Measurements from ENCODE around the gene PTPRT. TPM values are rescaled to one million over a fixed set of nuclear protein-coding genes. Genes with fewer than 3 reads are reported as not detected.

Gene PTPRT
- total RNA-seq, 1 donor from 2014 or later, result not detected

GRCh38 chr20:42376131-42376530 is 813.6 kb downstream of the PTPRT start:
- DNase-seq (ENCODE audit: extremely low spot score, unreplicated experiment), result no peak
- Mint-ChIP-seq H3K4me1 (ENCODE audit: unreplicated experiment) (no peaks in the 10 kb centered on the region), H3K9me3 (ENCODE audit: unreplicated experiment) (peaks cover 14% of the 10 kb centered on the region)

GRCh38 chr20:42373049-42373448 is 816.7 kb downstream of the PTPRT start:
- Mint-ChIP-seq H3K4me3 (ENCODE audit: unreplicated experiment) (no peak overlapping the region), H3K4me1 (ENCODE audit: unreplicated experiment) (no peaks in the 10 kb centered on the region), H3K27me3 (ENCODE audit: unreplicated experiment) (no peaks in the 10 kb centered on the region), H3K27ac (ENCODE audit: unreplicated experiment) (no peak overlapping the region), H3K36me3 (ENCODE audit: unreplicated experiment) (no peaks in the 10 kb centered on the region), H3K9me3 (ENCODE audit: unreplicated experiment) (peaks cover 14% of the 10 kb centered on the region)
- DNase-seq (ENCODE audit: extremely low spot score, unreplicated experiment), result no peak
- no peak for TF ChIP-seq CTCF (IDR thresholded peaks at IDR 0.05)

More at GRCh38 chr20:42376131-42376530, 813.6 kb downstream of the PTPRT start:
- Mint-ChIP-seq H3K27me3 (ENCODE audit: unreplicated experiment) (no peaks in the 10 kb centered on the region), H3K4me3 (ENCODE audit: unreplicated experiment) (no peak overlapping the region), H3K27ac (ENCODE audit: unreplicated experiment) (no peak overlapping the region), H3K36me3 (ENCODE audit: unreplicated experiment) (no peaks in the 10 kb centered on the region)
- no peak for TF ChIP-seq CTCF (IDR thresholded peaks at IDR 0.05)

GRCh38 chr20:42370075-42370474 is 819.6 kb downstream of the PTPRT start:
- Mint-ChIP-seq H3K9me3 (ENCODE audit: unreplicated experiment) (peaks cover 22% of the 10 kb centered on the region), H3K36me3 (ENCODE audit: unreplicated experiment) (no peaks in the 10 kb centered on the region), H3K4me1 (ENCODE audit: unreplicated experiment) (no peaks in the 10 kb centered on the region), H3K27me3 (ENCODE audit: unreplicated experiment) (no peaks in the 10 kb centered on the region), H3K27ac (ENCODE audit: unreplicated experiment) (no peak overlapping the region), H3K4me3 (ENCODE audit: unreplicated experiment) (no peak overlapping the region)
- no peak for TF ChIP-seq CTCF (IDR thresholded peaks at IDR 0.05)
- no peak for DNase-seq (ENCODE audit: extremely low spot score, unreplicated experiment)

GRCh38 chr20:42368910-42369309 is 820.8 kb downstream of the PTPRT start:
- TF ChIP-seq CTCF (IDR thresholded peaks at IDR 0.05), result no peak
- Mint-ChIP-seq H3K4me1 (ENCODE audit: unreplicated experiment) (no peaks in the 10 kb centered on the region), H3K27ac (ENCODE audit: unreplicated experiment) (no peak overlapping the region), H3K4me3 (ENCODE audit: unreplicated experiment) (no peak overlapping the region), H3K27me3 (ENCODE audit: unreplicated experiment) (no peaks in the 10 kb centered on the region), H3K9me3 (ENCODE audit: unreplicated experiment) (peaks cover 25% of the 10 kb centered on the region), H3K36me3 (ENCODE audit: unreplicated experiment) (no peaks in the 10 kb centered on the region)
- DNase-seq (ENCODE audit: extremely low spot score, unreplicated experiment), result no peak

- Mint-ChIP-seq H3K36me3 (ENCODE audit: unreplicated experiment) (no peaks in the 10 kb centered on the region), H3K9me3 (ENCODE audit: unreplicated experiment) (peaks cover 27% of the 10 kb centered on the region), H3K4me3 (ENCODE audit: unreplicated experiment) (no peak overlapping the region), H3K4me1 (ENCODE audit: unreplicated experiment) (no peaks in the 10 kb centered on the region), H3K27me3 (ENCODE audit: unreplicated experiment) (no peaks in the 10 kb centered on the region), H3K27ac (ENCODE audit: unreplicated experiment) (no peak overlapping the region)
- no peak for DNase-seq (ENCODE audit: extremely low spot score, unreplicated experiment)
- TF ChIP-seq CTCF (IDR thresholded peaks at IDR 0.05), result no peak
Measured at GRCh38 chr20:42366626-42367025, 823.1 kb downstream of the PTPRT start.
